Measurements from ENCODE around the gene CTNNBL1. TPM values are rescaled to one million over a fixed set of nuclear protein-coding genes. Genes with fewer than 3 reads are reported as not detected.
"Not testable (repeated sequence)": the region's sequence is repeated elsewhere in the genome, so short reads cannot be mapped to it uniquely, and the experiment has no call there.

The CTNNBL1 gene
- total RNA-seq, 2 donors from 2014 or later: 35.0 to 37.6 TPM

- DNase-seq: no peak
- intact Hi-C loops (cut with DNase I, micrococcal nuclease): no loop called here
- ATAC-seq: no peak
Measured at GRCh38 chr20:37702403-37703034, 8.7 kb downstream of the CTNNBL1 start.

DNA sequence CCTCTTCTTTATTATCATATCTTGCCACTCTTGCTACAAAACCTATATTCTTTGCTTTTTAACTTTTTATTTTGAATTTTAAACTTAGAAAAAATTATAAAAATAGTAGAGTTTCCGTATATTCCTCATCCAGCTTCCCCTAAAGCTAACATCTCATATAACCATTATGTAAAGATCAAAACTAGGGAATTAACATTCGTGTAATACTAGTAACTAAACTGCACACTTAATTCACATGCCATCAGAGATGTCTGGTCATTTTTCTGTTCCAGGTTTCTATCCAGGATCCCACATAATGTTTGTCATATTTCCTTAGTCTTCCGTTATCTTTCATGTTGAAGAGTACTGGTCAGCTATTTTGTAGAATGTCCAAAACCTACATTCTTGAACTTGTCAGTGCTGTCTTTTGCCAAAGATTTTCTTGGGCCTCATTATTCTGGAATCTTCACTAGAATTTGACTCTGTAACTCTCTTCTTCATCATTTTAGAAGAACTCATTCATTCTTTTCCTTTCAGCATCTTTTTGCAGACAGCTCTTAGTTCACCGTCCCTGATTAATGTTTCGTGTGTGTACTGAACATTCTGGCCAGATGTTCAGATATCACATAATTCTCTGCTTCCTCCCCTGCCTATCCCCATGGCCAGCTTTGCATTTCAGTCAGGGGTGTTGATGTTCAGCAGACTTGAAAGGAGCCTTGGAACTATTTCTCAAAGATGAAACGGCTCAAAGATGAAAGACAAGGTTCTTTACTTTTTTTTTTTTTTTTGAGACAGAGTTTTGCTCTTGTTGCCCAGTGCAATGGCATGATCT is 9.4 kb downstream of the CTNNBL1 start:
- intact Hi-C loops (cut with DNase I, micrococcal nuclease): no loop called here
- DNase-seq (no peak), ATAC-seq (no peak)

DNA sequence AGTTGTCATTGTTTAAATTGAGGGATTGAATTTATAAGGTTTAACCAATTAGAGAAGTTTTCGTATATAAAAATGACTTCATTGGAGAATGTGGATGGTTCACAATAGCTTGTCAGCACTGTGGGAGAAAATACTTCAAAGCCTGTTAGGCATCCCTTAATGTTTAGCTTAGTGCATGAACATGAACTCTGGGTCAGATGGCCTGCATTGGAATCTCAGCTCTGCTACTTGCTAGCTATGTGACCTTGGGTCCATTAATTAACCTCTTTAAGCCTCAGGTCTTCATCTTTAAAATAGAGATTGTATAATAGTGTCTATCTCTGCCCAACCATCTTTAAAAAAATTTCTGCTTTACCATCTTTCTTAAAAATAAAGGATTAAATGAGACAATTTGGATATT is 11.1 kb downstream of the CTNNBL1 start:
- intact Hi-C loops (cut with DNase I, micrococcal nuclease): no loop called here
- ATAC-seq: no peak
- no peak for DNase-seq

DNA sequence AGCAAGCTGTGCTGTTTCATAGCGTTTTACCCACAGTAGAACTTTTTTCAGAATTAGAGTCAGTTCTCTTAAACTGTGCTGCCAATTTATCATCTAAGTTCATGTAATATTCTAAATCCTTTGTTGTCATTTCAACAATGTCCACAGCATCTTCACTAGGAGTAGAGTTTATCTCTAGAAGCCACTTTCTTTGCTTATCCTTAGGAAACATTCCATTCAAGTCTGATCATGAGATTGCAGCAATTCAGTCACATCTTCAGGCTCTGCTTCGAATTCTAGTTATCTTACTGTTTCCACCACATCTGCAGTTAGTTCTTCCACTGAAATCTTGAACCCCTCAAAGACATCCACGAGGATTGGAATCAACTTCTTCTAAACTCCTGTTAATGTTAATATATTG is 12.5 kb downstream of the CTNNBL1 start:
- no peak for ATAC-seq
- intact Hi-C loops (cut with DNase I, micrococcal nuclease): no loop called here
- DNase-seq: no peak

DNA sequence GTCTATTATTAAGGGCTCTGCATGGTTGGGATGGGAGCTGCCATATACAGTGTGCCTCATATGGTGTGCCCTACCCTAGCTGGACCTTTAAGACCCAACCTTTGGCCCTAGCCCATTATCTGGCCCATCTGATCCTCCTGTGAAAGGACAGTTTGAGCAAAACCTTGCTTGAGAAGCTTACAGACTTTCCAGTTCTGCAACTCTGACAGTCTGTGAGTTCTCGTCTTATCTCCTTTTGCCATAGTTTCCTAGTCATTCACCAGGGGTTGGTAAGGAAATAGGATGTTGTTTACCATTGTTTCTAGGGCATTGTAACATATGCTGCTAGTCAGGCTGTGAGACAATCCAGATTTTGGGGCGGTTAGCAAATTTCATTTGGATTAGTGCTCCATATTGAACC is 17.2 kb downstream of the CTNNBL1 start:
- peak; percentile 86 for ATAC-seq
- intact Hi-C loops (cut with DNase I, micrococcal nuclease): no loop called here
- DNase-seq: no peak

- ATAC-seq: peak; percentile 44
- no peak for DNase-seq
Measured at GRCh38 chr20:37711994-37712964, 18.4 kb downstream of the CTNNBL1 start.

GRCh38 chr20:37713396-37713795 is 19.6 kb downstream of the CTNNBL1 start:
- intact Hi-C loops (cut with DNase I, micrococcal nuclease): no loop called here
- ATAC-seq: no peak
- DNase-seq: no peak

More at GRCh38 chr20:37711994-37712964, 18.4 kb downstream of the CTNNBL1 start:
- intact Hi-C loops (cut with DNase I, micrococcal nuclease): no loop called here

GRCh38 chr20:37714978-37715672 is 21.3 kb downstream of the CTNNBL1 start:
- DNase-seq (no peak), ATAC-seq (no peak)
- intact Hi-C loops (cut with DNase I, micrococcal nuclease): no loop called here

GRCh38 chr20:37721751-37722150 is 27.9 kb downstream of the CTNNBL1 start:
- ATAC-seq: no peak

GRCh38 chr20:37722312-37722711 is 28.5 kb downstream of the CTNNBL1 start:
- DNase-seq; intact Hi-C loops (cut with DNase I, micrococcal nuclease); ATAC-seq: not testable (repeated sequence)

More at GRCh38 chr20:37721751-37722150, 27.9 kb downstream of the CTNNBL1 start:
- intact Hi-C loops (cut with DNase I, micrococcal nuclease): no loop called here
- no peak for DNase-seq

DNA sequence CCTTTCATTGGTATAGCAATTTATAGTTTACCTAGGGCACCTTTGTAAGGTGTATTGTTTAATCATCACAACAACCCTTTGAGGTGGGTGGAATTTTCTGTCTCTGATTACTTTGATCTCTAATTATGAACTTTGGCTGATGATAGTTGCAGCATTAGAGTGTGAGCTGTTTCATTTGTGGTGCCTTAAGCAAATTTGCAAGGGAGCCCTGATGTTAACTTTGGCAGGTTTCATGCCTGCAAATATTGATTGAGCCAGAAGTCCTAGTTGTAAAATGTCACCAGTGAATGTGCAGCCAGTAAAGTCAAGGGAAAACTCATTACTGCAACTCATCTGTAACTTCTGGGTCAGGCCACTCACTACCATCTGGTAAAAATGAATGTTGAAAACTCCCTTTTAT is 29.8 kb downstream of the CTNNBL1 start:
- ATAC-seq (peak; percentile 77), DNase-seq (no peak)
- intact Hi-C loops (cut with DNase I, micrococcal nuclease): no loop called here

DNA sequence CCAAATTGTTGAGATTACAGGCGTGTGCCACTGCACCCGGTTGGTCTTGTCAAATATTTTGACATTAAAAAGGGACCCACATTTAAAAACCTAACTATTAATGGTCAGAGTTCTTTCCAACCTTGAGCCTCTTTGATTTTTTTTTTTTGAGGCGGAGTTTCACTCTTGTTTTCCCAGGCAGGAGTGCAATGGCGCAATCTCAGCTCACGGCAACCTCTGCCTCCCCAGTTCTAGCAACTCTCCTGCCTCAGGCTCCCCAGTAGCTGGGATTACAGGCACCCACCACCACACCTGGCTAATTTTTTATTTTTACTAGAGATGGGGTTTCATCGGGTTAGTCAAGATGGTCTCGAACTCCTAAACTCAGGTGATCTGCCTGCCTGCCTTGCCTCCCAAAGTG is 31.3 kb downstream of the CTNNBL1 start:
- no peak for DNase-seq
- ATAC-seq: no peak
- intact Hi-C loops (cut with DNase I, micrococcal nuclease): no loop called here

DNA sequence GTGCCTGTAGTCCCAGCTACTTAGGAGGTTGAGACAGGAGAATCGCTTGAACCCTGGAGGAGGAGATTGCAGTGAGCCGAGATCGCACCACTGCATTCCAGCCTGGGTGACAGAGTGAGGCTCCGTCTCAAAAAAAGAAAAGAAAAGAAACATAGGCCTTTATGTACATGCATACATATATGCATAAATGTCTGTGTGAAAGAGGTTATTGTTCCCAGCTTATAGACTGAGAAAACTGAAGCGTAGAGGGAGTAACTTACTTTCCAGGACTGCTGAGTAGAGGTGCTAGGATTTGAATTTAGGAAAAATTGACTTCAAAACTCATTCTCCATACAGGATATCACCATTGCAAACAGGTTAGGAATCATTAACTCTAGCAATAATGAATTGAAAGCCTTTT is 32.0 kb downstream of the CTNNBL1 start:
- intact Hi-C loops (cut with DNase I, micrococcal nuclease): no loop called here
- no peak for ATAC-seq
- DNase-seq: no peak

- ATAC-seq: no peak
- intact Hi-C loops (cut with DNase I, micrococcal nuclease): no loop called here
- DNase-seq: no peak
Measured at GRCh38 chr20:37726321-37726720, 32.5 kb downstream of the CTNNBL1 start.

DNA sequence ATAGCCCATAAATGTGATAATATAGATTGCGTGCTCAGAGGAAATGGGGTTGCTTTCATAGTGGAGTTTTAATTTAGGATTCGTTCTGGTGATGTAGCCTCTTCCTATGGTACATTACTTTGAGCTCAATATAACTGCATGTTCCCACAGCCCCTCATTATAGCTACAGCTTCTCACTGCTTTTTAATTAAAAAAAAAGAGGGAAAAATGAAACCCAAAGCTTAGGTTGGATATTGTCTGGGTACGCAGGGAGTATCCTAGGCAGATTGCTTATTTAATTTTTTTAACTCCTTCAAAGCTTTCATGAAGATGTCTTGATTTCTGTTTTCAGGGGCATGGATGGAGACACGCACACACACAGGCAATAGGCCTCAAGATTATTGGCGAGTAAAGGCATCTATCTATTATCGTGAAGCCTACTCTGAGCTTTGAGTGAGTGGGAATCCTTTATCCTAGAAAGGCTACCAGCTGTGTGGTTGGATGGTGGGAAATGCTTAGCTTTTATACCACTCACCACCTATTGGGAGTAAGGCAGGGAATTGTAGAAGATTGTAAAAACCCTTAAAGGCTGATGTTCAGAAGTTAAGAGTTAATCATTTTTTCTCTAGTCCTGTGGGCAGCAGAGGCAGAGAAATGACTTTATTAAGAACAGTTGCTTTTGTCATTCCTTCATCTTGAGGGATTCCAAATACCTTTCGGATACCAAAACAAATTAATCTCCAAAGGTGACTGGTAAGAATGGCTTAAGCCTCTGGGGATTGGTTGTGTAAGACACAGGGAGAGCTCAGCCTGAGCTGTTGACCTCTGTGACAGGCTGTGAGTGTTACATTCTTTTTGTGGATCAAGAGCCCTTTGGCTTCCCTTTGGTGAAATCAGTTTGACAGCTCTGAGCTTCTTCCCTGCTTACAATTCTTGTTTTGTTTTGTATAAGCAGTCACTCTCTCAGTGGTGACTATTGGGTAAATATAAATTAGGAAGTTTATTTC is 33.4 kb downstream of the CTNNBL1 start:
- DNase-seq (no peak), ATAC-seq (no peak)
- intact Hi-C loops (cut with DNase I, micrococcal nuclease): no loop called here

DNA sequence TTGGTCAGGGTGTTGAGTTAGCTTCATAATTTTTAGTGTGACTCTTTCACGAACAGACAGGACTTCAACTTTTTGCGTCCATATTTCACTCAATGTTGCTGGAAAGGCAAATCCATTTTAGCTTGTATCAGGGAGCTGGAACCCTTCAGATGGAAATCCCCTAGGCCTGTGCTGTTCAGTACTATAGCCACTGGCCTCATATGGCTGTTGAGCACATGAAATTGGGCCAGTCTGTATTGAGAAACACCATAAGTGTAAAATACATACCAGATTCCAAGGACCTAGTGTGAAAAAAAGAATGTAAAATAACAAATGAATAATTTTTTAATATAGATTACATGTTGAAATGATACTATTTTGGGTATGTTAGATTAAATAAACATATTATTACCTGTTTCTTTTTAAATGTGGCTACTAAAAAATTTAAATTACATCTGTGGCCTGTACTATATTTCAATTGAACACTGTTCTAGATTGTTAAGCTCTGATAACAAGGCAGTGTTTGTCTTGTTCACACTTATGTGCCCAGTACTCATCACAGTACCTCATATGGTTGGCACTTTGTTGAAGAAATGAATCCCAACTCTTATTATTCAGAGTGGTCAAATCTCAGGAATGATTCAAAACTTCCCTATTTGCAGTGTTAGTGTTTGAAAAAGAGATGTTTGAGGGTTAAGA is 34.3 kb downstream of the CTNNBL1 start:
- DNase-seq (no peak), ATAC-seq (no peak)
- intact Hi-C loops (cut with DNase I, micrococcal nuclease): no loop called here

DNA sequence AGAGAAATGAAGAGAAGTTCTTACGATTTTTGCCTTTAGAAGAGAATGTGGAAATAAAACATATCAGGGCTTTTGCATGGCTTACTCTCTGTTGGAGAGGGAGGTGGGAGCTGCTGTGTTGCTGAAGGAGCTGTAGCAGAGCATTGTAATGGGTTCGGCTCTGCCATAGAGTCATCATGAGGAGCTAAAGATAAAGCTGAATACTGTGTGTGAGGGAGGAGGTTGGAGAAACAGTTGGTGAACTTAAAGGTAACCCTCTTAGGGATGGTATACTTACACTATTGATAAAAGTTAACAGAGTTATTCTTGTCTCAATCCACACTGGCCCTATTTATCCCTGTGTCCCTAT is 34.8 kb downstream of the CTNNBL1 start:
- no peak for ATAC-seq
- intact Hi-C loops (cut with DNase I, micrococcal nuclease): no loop called here
- DNase-seq: no peak

All from left colon (tissue), 2 donors.